Effector memory CD8-positive, alpha-beta T cell (primary cell): ENCODE results near the gene MBD3L5.
A peak's percentile ranks its signal among the peaks of the same experiment; 100 is the strongest.
"Not testable (repeated sequence)": the region's sequence is repeated elsewhere in the genome, so short reads cannot be mapped to it uniquely, and the experiment has no call there.

ENCODE experiments used
- ATAC-seq: fragments of 150-1000 bp; cut with Tn5 transposase; replicated peaks from 2 replicates; pipeline ENCODE4 v1.10.0; 2021; ENCODE audit warnings: mild to moderate bottlenecking, moderate library complexity
- DNase-seq, 3 experiments: peaks; one replicate each; pipeline ENCODE4 v3.0.0; 2021
- H3K27ac Mint-ChIP-seq, 2 donors: one replicate each; pipeline ENCODE4 v1.8.0; 2022; ENCODE audit warnings: mild to moderate bottlenecking in 2 of 2, mixed read lengths in 2 of 2, moderate library complexity in 2 of 2
- H3K27me3 Mint-ChIP-seq, 2 donors: one replicate each; pipeline ENCODE4 v1.8.0; 2022; ENCODE audit warnings: mixed read lengths in 2 of 2
- H3K36me3 Mint-ChIP-seq: one replicate; pipeline ENCODE4 v1.8.0; 2022; ENCODE audit warnings: mild to moderate bottlenecking, moderate library complexity, mixed read lengths; ENCODE audit not compliant: insufficient read depth
- H3K4me1 Mint-ChIP-seq, 2 donors: one replicate each; pipeline ENCODE4 v1.8.0; 2022; ENCODE audit warnings: low read depth in 2 of 2, mixed read lengths in 2 of 2
- H3K4me3 Mint-ChIP-seq, 2 donors: one replicate each; pipeline ENCODE4 v1.8.0; 2022; ENCODE audit warnings: mild to moderate bottlenecking in 2 of 2, mixed read lengths in 2 of 2, moderate library complexity in 2 of 2
- H3K9me3 Mint-ChIP-seq, 2 donors: one replicate each; pipeline ENCODE4 v1.8.0; 2022; ENCODE audit warnings: mixed read lengths in 2 of 2

MBD3L5 gene

GRCh38 chr19:7010722-7011593 lies 19.4 kb upstream of the MBD3L5 start:
- ATAC-seq (no peak), DNase-seq (no peak)
- Mint-ChIP-seq H3K36me3 (no peaks in the 10 kb centered on the region), H3K4me1 (peaks cover 27 to 36% of the 10 kb centered on the region in 2 donors), H3K27ac (no peak overlapping the region), H3K27me3 (no peaks in the 10 kb centered on the region), H3K4me3 (no peak overlapping the region), H3K9me3 (no peaks in the 10 kb centered on the region)

GRCh38 chr19:7013678-7014077 lies 16.7 kb upstream of the MBD3L5 start:
- peaks cover 24 to 27% of the 10 kb centered on the region in 2 donors for H3K4me1 Mint-ChIP-seq
- H3K27ac Mint-ChIP-seq: peak overlapping the region in 1 of 2 donors; percentile 15
- no peaks in the 10 kb centered on the region for H3K9me3 Mint-ChIP-seq
- no peak overlapping the region for H3K4me3 Mint-ChIP-seq
- no peak for DNase-seq
- H3K36me3 Mint-ChIP-seq: no peaks in the 10 kb centered on the region
- H3K27me3 Mint-ChIP-seq: no peaks in the 10 kb centered on the region
- peak; percentile 72 for ATAC-seq

DNA sequence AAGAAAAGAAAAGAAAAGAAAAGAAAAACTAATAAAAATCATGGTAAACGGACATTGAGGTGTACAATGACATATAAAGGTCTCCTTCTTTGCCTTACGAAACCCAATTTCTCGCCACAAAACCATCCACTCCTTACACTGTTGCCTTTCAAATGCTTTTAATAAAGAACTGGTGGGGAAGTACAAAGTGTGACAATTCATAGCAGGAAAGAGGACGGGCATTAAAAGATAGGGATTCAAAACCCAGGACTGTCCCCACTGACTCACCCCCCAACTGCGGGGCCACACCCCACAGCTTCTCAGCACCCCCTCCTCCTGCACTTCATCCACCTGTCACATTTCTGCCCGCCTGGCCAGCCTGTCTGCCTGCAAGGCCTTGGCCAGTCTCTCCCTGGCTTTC lies 11.6 kb upstream of the MBD3L5 start:
- no peaks in the 10 kb centered on the region for H3K9me3 Mint-ChIP-seq
- peaks cover 2 to 5% of the 10 kb centered on the region in 2 donors for H3K4me1 Mint-ChIP-seq
- H3K27ac Mint-ChIP-seq: no peak overlapping the region
- DNase-seq: no peak
- no peak overlapping the region for H3K4me3 Mint-ChIP-seq
- ATAC-seq: no peak
- no peaks in the 10 kb centered on the region for H3K27me3 Mint-ChIP-seq
- no peaks in the 10 kb centered on the region for H3K36me3 Mint-ChIP-seq

GRCh38 chr19:7021331-7021730 lies 9.0 kb upstream of the MBD3L5 start, which contains the start of gene MBD3L2B:
Gene MBD3L2B (minus strand): TSS chr19:7021431. CDS start chr19:7021397, 34 bp downstream.
- not testable (repeated sequence) for H3K27ac Mint-ChIP-seq, DNase-seq, H3K27me3 Mint-ChIP-seq, ATAC-seq, H3K4me1 Mint-ChIP-seq, H3K9me3 Mint-ChIP-seq, H3K36me3 Mint-ChIP-seq, H3K4me3 Mint-ChIP-seq

DNA sequence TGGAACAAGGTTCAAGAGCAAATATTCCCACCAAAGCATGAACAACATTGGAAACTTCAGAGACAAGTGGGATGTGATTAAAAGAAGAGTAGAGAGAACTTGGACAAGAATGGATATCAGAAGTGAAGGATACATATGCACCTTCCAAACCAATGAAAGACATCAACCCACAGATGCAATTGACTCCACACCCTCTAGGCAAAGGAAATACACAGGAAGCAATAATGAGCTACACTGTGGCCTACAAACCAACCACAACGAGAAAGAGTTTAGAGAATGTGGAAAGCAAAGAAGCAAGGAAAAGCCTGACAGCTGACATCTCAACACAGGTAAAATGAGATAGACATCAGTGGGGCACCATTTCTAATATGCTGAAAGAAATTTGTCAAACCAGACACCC lies 1.6 kb upstream of the MBD3L5 start:
- H3K27ac Mint-ChIP-seq, H3K36me3 Mint-ChIP-seq, H3K27me3 Mint-ChIP-seq, H3K4me1 Mint-ChIP-seq, DNase-seq, H3K9me3 Mint-ChIP-seq, H3K4me3 Mint-ChIP-seq: not testable (repeated sequence)
- ATAC-seq: peak; percentile 47

DNA sequence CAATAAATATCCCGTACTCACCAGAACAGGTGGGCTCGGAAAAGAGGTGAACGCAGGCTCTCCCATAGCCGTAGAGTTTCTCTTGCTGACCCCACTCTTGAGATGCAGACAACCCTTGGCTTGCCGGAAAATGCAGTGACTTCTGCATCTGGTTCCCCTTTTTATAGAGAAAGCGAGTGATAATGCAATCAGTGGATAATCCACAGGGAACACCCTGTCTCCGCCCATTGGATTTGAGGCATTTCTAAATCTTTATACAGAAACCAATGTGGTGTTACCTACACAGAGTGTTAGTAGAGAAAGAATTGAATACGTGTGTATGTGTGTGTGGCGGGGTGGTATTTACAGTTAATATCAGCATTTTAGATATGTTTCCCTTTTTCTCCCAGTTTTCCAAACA lies 9.7 kb downstream of the MBD3L5 start, which contains the start of gene MBD3L4:
TSS of gene MBD3L4 (minus strand) at position 101 of the 400 bp plus-strand sequence. CDS start at position 66, 35 bp downstream.
- not testable (repeated sequence) for H3K27me3 Mint-ChIP-seq, H3K27ac Mint-ChIP-seq, ATAC-seq, H3K4me1 Mint-ChIP-seq, H3K9me3 Mint-ChIP-seq, DNase-seq, H3K36me3 Mint-ChIP-seq, H3K4me3 Mint-ChIP-seq

- H3K9me3 Mint-ChIP-seq, H3K27me3 Mint-ChIP-seq: not testable (repeated sequence)
Measured at GRCh38 chr19:7041563-7041962, 11.2 kb downstream of the MBD3L5 start.

DNA sequence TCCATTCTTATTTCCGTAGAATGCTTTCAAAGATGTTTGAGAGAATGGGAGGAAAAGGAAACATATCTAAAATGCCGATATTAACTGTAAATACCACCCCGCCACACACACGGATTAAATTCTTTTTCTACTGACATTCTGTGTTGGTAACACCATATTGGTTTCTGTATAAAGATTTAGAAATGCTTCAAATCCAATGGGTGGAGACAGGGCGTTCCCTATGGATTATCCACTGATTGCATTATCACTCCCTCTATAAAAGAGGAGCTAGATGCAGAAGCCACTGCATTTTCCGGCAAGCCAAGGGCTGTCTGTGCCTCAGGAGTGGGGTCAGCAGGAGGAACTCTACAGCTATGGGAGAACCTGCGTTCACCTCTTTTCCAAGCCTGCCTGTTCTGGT lies 18.6 kb downstream of the MBD3L5 start, which contains the start of gene MBD3L2:
TSS of gene MBD3L2 (plus strand) at position 301 of the 400 bp plus-strand sequence. CDS start at position 354, 53 bp downstream.
- not testable (repeated sequence) for H3K4me1 Mint-ChIP-seq, H3K36me3 Mint-ChIP-seq, H3K4me3 Mint-ChIP-seq, H3K27me3 Mint-ChIP-seq, H3K9me3 Mint-ChIP-seq, H3K27ac Mint-ChIP-seq, DNase-seq, ATAC-seq

More at GRCh38 chr19:7041563-7041962, 11.2 kb downstream of the MBD3L5 start:
- DNase-seq, H3K4me1 Mint-ChIP-seq, H3K36me3 Mint-ChIP-seq, H3K27ac Mint-ChIP-seq, H3K4me3 Mint-ChIP-seq: not testable (repeated sequence)
- ATAC-seq: peak; percentile 55

GRCh38 chr19:7051421-7051820 lies 21.0 kb downstream of the MBD3L5 start:
- not testable (repeated sequence) for DNase-seq, H3K27me3 Mint-ChIP-seq, H3K9me3 Mint-ChIP-seq, ATAC-seq, H3K36me3 Mint-ChIP-seq, H3K27ac Mint-ChIP-seq, H3K4me1 Mint-ChIP-seq, H3K4me3 Mint-ChIP-seq

GRCh38 chr19:7052896-7053295 lies 22.5 kb downstream of the MBD3L5 start:
- H3K36me3 Mint-ChIP-seq, H3K4me1 Mint-ChIP-seq, DNase-seq, H3K27me3 Mint-ChIP-seq, H3K27ac Mint-ChIP-seq, H3K4me3 Mint-ChIP-seq, ATAC-seq, H3K9me3 Mint-ChIP-seq: not testable (repeated sequence)

GRCh38 chr19:7054635-7055368 lies 24.4 kb downstream of the MBD3L5 start:
- not testable (repeated sequence) for H3K4me3 Mint-ChIP-seq, H3K27ac Mint-ChIP-seq, H3K4me1 Mint-ChIP-seq, H3K27me3 Mint-ChIP-seq, H3K9me3 Mint-ChIP-seq, DNase-seq, H3K36me3 Mint-ChIP-seq, ATAC-seq

DNA sequence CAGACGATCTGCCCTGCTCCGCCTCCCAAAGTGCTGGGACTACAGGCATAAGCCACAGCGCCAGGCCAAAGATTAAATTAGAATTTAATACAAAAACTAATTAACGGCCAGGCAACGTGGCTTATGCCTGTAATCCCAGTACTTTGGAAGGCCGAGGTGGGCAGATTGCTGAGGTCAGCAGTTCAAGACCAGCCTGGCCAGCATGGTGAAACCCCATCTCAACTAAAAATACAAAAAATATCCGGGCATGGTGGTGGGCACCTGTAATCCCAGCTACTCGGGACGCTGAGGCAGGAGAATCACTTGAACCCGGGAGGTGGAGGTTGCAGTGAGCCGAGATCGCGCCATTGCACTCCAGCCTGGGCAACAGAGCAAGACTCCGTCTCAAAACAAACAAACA lies 25.3 kb downstream of the MBD3L5 start:
- not testable (repeated sequence) for DNase-seq, H3K27me3 Mint-ChIP-seq, ATAC-seq, H3K27ac Mint-ChIP-seq, H3K4me3 Mint-ChIP-seq, H3K9me3 Mint-ChIP-seq, H3K36me3 Mint-ChIP-seq, H3K4me1 Mint-ChIP-seq

GRCh38 chr19:7056371-7056770 lies 26.0 kb downstream of the MBD3L5 start:
- H3K4me3 Mint-ChIP-seq, H3K27ac Mint-ChIP-seq, H3K4me1 Mint-ChIP-seq, ATAC-seq, H3K36me3 Mint-ChIP-seq, H3K27me3 Mint-ChIP-seq, H3K9me3 Mint-ChIP-seq, DNase-seq: not testable (repeated sequence)

DNA sequence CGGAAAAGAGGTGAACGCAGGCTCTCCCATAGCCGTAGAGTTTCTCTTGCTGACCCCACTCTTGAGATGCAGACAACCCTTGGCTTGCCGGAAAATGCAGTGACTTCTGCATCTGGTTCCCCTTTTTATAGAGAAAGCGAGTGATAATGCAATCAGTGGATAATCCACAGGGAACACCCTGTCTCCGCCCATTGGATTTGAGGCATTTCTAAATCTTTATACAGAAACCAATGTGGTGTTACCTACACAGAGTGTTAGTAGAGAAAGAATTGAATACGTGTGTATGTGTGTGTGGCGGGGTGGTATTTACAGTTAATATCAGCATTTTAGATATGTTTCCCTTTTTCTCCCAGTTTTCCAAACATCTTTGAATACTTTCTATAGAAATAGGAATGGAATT lies 28.2 kb downstream of the MBD3L5 start, which contains the start of gene MBD3L3:
TSS of gene MBD3L3 (minus strand) at position 101 of the 400 bp plus-strand sequence. CDS start at position 30, 71 bp downstream.
- H3K4me1 Mint-ChIP-seq, H3K9me3 Mint-ChIP-seq, H3K27ac Mint-ChIP-seq, DNase-seq, H3K27me3 Mint-ChIP-seq, H3K4me3 Mint-ChIP-seq, ATAC-seq, H3K36me3 Mint-ChIP-seq: not testable (repeated sequence)
